Ovary (tissue), 9 donors: Measurements from ENCODE around the gene LRP1B. TPM values are rescaled to one million over a fixed set of nuclear protein-coding genes. Genes with fewer than 3 reads are reported as not detected.

ENCODE experiments used
- DNase-seq, 5 donors: peaks; one replicate each; pipeline ENCODE4 v3.0.0-alpha.2; 2019 to 2020
- H3K27ac ChIP-seq, 2 donors: fragments of 200-600 bp; one replicate each; pipeline versions ENCODE4 v1.5.1 to v1.8.0; 2019 to 2022
- H3K27me3 ChIP-seq: fragments of 200-600 bp; one replicate; pipeline ENCODE4 v1.8.0; 2022
- H3K36me3 ChIP-seq: fragments of 200-600 bp; sonication (generic); one replicate; pipeline ENCODE4 v1.5.1; 2019
- H3K4me1 ChIP-seq: one replicate; pipeline ENCODE4 v1.8.1; 2013; ENCODE audit warnings: mild to moderate bottlenecking, moderate library complexity; ENCODE audit not compliant: insufficient read depth
- H3K4me3 ChIP-seq: fragments of 200-600 bp; sonication (generic); one replicate; pipeline ENCODE4 v1.5.1; 2017
- H3K9me3 ChIP-seq, 2 donors: fragments of 200-600 bp in 1 of 2; sonication (generic) in 1 of 2; one replicate each; pipeline versions ENCODE4 v1.5.1 to v1.8.1; 2013 to 2019; ENCODE audit warnings: mild to moderate bottlenecking in 1 of 2, moderate library complexity in 1 of 2
- CTCF ChIP-seq, 3 donors: fragments of 450-650 bp in 2 of 3; fragments of 200-600 bp in 1 of 3; IDR thresholded peaks; one replicate each; pipeline versions ENCODE4 v1.5.1 to v1.8.0; 2016 to 2022; ENCODE audit warnings: antibody characterized with exemption in 3 of 3, mild to moderate bottlenecking in 1 of 3
- EP300 ChIP-seq: sonication (generic); formaldehyde crosslinking; IDR thresholded peaks from one replicate; pipeline ENCODE4 v1.6.1; 2017; ENCODE audit warnings: antibody characterized with exemption
- POLR2A ChIP-seq: fragments of 450-650 bp; IDR thresholded peaks from one replicate; pipeline ENCODE4 v1.6.1; 2017; ENCODE audit warnings: antibody characterized with exemption, mild to moderate bottlenecking, moderate library complexity
- WGBS, 3 donors: extraction: QIAGEN DNeasy Blood & Tissue Kit in 1 of 3; methylation state at CpG; one replicate each; pipeline versions ENCODE4 v1.1.5 to v1.1.7; 2013 to 2017; 5-methylcytosine and 5-hydroxymethylcytosine counted together
- intact Hi-C, 4 donors: fragments of 100-400 bp; cut with DNase I; formaldehyde crosslinking; loops; one replicate each; pipeline versions ENCODE4 v1.11.0 to v1.15.1; 2022 to 2023
- polyA plus RNA-seq, 2 donors: library from polyadenylated mRNA; stranded (reverse); fragments of 200-250 nt in 1 of 2; fragments of 350-450 nt in 1 of 2; fragmentation: Illumina TruSeq in 1 of 2; extraction: RNeasy Lipid Tissue Mini Kit (QIAGEN cat#74804) in 1 of 2; gene quantifications; one replicate each; pipeline ENCODE4 v1.2.3, GENCODE V29; 2013 to 2014
- total RNA-seq, 7 donors: library from RNA; depleted of rRNA in 2 of 7; stranded (reverse); fragments of >200 nt in 2 of 7; fragmentation: NEBNext Ultra II Directional in 3 of 7; extraction: Animal tissue kit (Norgen Biotek cat#: 25700) in 3 of 7; gene quantifications; one replicate each; pipeline versions ENCODE4 v1.1.0 to v1.2.4, GENCODE V29; 2016 to 2023
- donor health status: DM: no; HTN: no; CAD: no; lungs with moderate emphysema.
- donor health status: DM: no; HTN: no; CAD: no.
- donor health status: Bipolar disorder and iron deficiency.
- donor health status: DM: yes; HTN: yes; CAD: no.
- donor health status: DM: no; HTN: no; CAD: no.
- donor health status: DM: yes; HTN: yes; CAD: no.

The LRP1B gene
- total and polyA plus RNA-seq, 9 donors, result 0.08 to 2.6 (median 0.37) TPM

GRCh38 chr2:140624200-140624599 is 1506.6 kb downstream of the LRP1B start:
- Histone ChIP-seq H3K36me3 (no peaks in the 10 kb centered on the region), H3K9me3 (no peaks in the 10 kb centered on the region), H3K4me3 (no peak overlapping the region), H3K27me3 (no peaks in the 10 kb centered on the region), H3K4me1 (no peaks in the 10 kb centered on the region), H3K27ac (no peak overlapping the region)
- DNase-seq, result no peak
- intact Hi-C loops, result no loop called here
- WGBS, 3 donors, result 85 to 90% (median 86%) methylated on average over 3 of the region's 3 CpGs
- TF ChIP-seq CTCF (IDR thresholded peaks at IDR 0.05) (no peak), POLR2A (no peak), EP300 (no peak)

GRCh38 chr2:140621583-140622362 is 1509.0 kb downstream of the LRP1B start:
- DNase-seq, result no peak
- no peak overlapping the region for H3K4me3 ChIP-seq
- no peaks in the 10 kb centered on the region for H3K36me3 ChIP-seq
- H3K27me3 ChIP-seq, result no peaks in the 10 kb centered on the region
- intact Hi-C loops, result no loop called here
- no peak overlapping the region for H3K27ac ChIP-seq
- WGBS, 3 donors, result 89 to 91% (median 90%) methylated on average over 3 of the region's 3 CpGs
- no peaks in the 10 kb centered on the region for H3K9me3 ChIP-seq
- no peaks in the 10 kb centered on the region for H3K4me1 ChIP-seq
- TF ChIP-seq EP300, result no peak
- TF ChIP-seq CTCF (IDR thresholded peaks at IDR 0.05), result no peak
- no peak for TF ChIP-seq POLR2A

- H3K9me3 ChIP-seq, result no peaks in the 10 kb centered on the region
- no peak overlapping the region for H3K4me3 ChIP-seq
- intact Hi-C loops, result loop anchor here in 1 of 4 donors (10.0 kb wide), 1 partner anchor 1030 kb away; no protein-coding TSS in a partner anchor
- no peak for DNase-seq
- no peaks in the 10 kb centered on the region for H3K27me3 ChIP-seq
- no peaks in the 10 kb centered on the region for H3K36me3 ChIP-seq
- WGBS, 3 donors, result 54 to 70% (median 59%) methylated on average over 3 of the region's 3 CpGs
- H3K27ac ChIP-seq, result no peak overlapping the region
- no peak for TF ChIP-seq CTCF (IDR thresholded peaks at IDR 0.05)
- TF ChIP-seq POLR2A, result no peak
- no peak for TF ChIP-seq EP300
- H3K4me1 ChIP-seq, result no peaks in the 10 kb centered on the region
Measured at GRCh38 chr2:140604788-140605187, 1526.0 kb downstream of the LRP1B start.

GRCh38 chr2:140604096-140604495 is 1526.7 kb downstream of the LRP1B start:
- WGBS, 3 donors, result 23 to 43% (median 35%) methylated on average over 1 of the region's 1 CpG
- H3K4me1 ChIP-seq, result no peaks in the 10 kb centered on the region
- H3K9me3 ChIP-seq, result no peaks in the 10 kb centered on the region
- H3K27ac ChIP-seq, result no peak overlapping the region
- no peak overlapping the region for H3K4me3 ChIP-seq
- intact Hi-C loops, result loop anchor here in 1 of 4 donors (10.0 kb wide), 1 partner anchor 1029 kb away; no protein-coding TSS in a partner anchor
- no peak for DNase-seq
- TF ChIP-seq EP300, result no peak
- no peak for TF ChIP-seq POLR2A
- no peak for TF ChIP-seq CTCF (IDR thresholded peaks at IDR 0.05)
- no peaks in the 10 kb centered on the region for H3K27me3 ChIP-seq
- H3K36me3 ChIP-seq, result no peaks in the 10 kb centered on the region
